GM21447 (cell line): ENCODE measurements around the gene E2F4.

Experiments used
- ATAC-seq: cut with Tn5 transposase; IDR thresholded peaks from one replicate; pipeline ENCODE4 v1.9.1; 2021; ENCODE audit not compliant: unreplicated experiment

Gene E2F4

DNA sequence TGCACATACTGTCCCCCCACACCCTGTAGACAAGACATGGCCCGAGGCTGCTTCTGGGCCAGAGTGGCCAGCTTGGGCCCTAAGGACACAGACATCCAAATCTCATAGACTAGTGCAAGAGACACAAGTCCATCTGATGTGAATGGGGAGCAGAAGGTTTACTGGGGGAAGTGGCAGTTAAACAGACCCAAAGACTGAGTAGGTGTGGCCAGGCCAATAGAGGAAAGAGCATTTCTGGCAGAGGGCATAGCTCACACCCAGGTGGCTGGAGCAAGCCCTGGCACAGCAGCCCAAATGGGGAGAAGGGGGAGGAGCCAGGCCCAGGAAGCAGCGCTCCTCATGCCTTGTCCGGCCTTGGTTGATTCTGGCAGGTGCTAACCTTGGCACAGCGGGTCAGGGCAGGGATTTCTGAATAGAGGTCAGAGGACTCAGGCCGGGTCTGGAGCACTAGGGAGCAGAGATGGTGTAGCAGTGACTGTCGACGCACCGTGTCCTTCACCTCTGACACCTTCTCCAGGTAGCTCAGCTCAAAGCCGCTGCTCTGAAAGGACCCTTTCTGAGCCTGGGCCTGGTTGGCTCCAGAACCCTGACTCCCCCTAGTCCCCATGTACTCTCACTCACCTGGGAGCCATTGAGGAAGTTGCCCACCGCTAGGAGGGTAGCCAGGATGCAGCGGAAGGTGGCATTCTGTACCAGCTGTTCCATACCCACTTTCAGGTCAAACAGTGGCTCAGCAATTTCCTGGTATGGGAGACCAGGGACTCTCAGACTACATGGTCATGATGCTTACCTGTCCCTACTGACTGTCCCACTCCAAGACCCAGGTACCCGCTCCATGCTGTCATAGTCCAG lies 39.1 kb downstream of the E2F4 start:
- no peak for ATAC-seq

DNA sequence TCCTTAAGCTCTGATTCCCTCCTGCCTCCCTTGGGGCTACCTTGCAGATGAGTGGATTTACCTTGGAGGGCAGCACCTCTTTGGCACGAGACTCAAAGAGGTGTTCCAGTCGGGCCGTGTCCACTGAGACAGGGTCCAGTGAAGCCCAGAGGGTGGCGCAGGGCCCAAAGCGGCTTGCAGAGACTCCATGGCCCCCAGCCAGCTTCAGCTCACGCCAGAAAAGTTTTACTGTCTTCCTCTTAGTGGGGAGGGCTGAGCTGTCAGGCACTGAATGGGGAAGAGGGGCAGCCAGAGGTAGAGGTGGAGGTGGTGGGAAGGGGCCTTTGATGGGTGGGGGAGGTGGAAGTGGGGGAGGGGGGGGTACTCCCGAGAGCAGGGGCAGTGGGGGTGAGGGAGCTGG lies 41.6 kb downstream of the E2F4 start:
- no peak for ATAC-seq

DNA sequence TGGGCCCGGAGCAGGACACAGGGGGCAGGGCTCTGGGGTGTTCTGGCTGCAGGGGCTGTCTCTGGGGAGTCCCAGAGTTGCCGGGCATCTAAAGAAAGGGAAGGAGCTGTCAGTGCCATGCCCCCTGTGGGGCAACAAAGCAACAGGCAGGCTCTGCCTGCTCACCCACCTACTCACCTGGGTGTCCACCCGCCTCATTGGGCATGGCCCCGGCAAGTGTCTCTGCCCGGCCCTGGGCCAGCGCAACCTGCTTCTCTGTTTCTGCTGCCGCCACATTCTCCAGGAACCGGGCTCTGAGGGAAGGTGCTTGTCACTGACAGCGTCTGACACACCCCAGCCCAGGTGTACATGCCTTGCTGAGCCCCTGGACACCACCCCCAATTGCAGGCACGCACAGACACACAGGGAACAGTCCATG lies 42.2 kb downstream of the E2F4 start:
- ATAC-seq: no peak

DNA sequence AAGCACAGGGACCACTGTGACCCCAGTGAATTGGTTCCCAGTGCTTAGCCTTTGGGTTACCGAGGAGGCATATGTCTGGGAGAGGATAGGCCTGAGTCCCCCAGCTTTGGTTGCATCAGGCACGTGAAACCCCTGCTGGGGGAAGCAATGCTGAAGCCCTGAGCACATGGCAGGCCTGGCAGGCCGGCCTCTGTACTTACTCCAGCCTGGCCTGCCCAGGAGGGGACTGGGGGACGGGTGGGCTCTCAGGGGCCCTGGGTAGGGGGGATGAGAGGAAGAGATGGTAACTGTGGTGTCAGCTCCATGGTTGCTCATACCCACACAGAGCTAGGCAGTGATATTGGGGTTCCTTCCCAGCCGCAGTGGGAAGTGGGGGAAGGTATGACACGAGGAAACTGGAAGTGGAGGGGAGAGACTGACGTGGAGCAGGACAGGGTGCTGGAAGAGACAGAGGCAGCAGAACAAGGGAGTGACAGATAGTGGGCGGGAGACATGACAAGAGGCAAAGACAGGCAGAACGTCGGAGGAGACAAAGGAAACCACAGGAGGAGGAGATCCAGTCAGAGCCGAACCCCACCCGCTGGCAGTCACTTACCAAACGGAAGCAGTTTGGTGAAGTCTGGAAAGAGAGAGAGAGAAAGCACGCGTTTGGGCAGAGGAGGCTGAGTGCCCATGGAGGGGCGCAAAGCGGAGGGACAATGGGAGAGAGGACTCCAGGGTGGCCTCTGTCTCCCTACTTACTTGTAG lies 44.0 kb downstream of the E2F4 start:
- no peak for ATAC-seq

DNA sequence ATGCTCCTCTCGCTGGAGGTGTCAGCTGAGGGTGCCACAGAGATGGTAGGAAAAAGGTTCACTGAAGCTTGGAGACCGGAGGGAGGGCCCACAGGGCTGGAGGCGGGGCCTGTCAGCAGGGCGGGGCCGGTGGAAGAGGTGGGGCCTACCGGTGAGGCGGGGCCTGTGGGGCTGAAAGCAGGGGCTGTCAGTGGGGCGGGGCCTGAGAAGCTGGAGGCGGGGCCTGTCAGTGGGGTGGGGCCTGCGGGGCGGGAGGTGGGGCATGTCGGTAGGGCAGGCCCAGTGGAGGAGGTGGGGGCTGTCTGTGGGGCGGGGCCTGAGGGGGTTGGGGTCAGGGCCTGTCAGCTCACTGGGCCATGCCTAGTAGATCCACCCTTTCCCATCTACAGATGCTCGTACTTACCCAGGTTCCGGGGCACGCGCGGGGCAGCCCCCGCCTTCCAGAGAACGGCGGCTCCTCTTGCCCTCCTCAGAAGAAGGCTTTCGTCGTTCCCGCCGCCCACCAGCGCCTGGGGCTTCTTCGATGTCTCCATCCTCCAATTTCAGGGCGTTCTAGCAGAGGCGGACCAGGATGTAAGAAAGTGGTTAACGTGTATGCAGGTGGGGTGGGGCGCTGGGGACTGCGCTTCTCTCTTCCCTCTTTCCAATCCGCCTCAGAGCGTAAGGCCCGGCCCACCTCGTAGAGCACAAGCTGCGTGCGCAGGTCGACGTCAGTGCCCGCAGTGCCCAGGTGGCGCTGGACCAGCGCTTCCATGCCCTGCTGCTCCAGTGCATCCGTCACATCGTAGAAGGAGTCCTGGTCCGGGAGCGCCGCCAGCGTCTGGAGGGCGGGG lies 44.8 kb downstream of the E2F4 start:
- no peak for ATAC-seq

DNA sequence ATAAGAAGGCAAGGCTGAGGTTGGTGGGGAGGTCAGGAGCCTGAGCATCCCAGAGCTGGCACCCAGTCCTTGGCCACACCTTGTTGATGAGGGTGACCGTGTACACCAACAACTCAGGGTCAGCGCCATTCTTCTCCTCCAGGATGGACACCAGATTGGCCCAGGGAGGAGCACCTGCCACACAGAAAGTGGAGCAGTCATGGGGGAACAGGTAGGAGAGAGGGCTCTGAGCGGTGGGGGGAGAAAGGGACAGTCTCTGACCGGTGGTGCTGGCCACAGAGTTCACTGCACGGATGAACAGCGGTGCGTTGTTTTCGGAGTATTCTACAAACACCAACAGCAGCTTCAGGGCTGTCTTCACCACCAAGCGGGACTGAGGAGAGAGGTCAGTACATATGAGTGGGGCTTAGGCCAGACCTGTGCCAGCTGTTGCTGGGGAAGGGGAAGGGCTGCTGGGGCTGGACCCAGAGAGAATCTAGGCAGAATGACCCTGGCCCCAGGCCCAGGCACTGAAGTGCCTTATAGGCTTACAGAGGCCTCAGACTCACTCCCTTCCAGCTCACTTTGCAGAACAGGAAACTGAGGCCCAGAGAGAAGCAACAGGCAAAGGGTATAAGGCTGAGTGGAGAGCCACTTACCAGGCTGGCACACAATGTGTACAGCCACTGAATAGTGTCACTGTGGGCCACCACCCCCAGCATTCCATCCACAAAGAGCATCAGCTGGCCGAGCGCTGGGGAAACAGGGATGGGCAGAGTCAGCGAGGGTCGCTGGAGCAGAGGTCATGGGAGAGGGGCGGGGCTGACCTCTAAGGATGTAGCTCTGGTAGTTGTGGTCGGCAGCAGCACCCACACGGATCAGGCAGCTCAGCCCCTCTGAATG lies 45.7 kb downstream of the E2F4 start:
- no peak for ATAC-seq

DNA sequence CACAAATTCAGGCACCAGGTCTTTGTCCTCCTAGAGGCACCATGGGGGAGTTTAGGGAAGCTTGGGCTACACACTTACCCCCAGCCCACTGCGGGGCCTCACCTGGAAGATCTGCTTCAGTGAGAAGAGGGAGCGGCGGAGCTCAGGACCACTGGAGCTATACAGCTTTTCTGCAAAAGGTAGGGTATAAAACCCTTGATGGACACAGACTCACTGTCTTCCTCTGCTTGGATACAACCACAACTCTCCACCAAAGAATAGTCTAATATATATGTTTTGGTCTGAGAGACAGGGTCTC lies 46.3 kb downstream of the E2F4 start:
- ATAC-seq: no peak

DNA sequence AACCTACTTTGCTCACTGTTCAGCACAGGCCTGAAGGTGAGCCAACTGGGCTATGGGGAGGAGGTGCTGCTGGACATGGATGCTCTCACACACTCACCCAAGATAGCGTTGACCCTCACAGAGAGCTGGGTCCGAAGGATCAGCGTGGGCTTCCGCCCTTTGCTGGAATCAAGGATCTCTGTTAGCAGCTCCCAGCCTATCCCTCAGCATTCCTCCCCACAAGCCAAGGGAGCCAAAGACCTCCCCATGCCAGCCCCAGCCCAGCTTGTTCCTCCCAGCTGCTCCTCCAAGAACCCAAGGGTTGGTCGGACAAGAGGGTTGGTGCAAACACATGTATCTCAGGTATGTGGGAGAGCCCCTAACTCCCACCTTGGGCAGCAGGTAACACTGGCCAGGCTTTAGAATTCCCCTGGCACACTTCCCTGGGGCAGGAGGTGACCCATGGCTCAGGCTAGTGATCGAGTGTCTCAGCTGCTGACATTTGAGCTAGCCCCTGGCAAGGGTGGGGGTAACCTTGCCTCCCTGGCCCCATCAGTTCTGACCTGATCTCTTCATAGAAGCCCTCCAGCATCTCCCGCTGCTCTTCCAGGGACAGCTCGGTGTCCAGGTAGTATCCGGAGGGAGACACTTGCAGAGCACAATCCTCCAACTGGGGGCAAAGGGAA lies 47.0 kb downstream of the E2F4 start:
- no peak for ATAC-seq

DNA sequence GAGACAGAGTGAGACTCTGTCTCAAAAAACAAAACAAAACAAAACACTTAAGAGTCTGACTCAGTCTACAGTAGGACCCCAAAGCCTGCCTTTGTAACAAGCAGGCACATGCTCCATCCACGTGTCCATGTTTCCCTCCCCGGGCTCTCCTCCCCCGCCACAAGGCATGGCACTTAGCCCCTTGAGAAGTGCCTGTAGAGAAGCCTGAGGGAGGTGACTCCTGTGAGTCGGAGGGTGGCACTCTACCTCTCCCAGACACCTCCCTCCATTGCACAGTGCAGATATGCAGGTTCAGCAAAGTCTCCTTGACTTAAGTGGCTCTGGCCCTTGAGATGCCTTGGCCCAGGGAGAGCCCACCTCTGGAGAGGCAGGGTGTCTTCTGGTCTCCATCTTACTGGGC lies 48.6 kb downstream of the E2F4 start:
- ATAC-seq: no peak

DNA sequence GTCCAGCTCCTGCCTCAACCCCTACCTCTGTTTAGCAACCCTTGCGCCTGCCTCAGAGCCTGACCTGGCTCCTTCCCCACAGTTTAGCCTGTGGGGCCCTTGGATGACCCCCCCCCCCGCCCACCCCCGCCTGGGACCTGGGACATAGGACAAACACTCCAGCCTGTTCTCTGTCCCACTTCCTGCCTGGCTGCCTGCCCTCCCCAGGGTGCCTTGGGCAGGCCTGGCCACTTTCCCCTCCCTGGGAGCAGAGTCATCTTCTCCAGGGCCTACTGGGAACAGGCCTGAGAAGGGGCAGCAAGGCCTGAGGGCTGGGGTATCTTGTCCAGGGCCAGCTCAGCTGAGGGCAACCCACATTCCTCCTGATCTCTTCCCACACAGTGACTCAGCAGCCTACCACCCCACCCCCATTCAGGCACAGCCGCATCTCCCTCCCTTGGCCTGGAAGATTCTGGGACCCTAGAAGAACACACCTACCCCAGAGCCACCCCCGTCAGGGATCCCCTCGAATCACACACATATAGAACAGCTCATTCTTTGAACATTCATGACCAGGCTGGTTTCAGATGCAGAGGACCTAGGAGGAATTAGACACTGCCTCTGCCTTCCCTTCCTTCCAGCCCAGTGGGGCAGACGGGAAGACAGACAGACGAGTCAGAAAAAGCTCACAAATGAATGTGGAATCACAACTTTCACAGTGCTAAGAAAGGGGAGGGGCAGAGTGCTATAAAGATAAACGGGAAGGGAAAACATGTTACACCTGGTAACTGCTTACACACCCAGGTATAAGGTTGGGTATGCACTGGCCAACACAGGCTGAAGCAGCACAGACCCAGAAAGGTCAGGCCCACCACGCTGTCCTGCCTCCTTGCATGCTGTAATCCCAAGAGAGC lies 49.3 kb downstream of the E2F4 start:
- ATAC-seq: no peak

DNA sequence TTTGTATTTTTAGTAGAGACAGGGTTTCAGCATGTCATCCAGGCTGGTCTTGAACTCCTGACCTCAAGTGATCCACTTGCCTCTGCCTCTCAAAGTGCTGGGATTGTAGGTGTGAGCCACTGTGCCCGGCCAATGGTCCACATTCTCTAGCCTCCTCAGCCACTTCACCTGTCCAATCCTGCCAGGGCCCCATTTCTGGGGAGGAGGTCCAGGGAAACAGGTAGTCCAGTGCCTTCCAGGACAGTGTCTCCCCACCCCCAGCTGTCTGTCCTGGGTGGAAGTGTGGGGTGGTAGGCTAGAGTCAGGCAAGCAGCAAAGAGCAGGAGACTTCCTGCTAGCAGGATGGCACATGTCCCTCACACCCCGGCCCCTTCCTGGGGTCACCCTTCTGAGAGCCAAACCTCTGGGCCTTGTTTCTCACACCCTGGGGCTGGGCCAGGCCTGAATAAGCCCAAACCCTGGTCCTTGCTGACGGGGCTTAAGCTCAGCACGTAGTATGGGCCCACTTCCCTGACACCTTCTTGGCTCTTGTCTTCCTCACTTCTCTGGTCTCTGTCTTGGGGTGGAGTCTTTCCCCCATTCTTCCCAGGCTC lies 50.3 kb downstream of the E2F4 start:
- ATAC-seq: no peak

DNA sequence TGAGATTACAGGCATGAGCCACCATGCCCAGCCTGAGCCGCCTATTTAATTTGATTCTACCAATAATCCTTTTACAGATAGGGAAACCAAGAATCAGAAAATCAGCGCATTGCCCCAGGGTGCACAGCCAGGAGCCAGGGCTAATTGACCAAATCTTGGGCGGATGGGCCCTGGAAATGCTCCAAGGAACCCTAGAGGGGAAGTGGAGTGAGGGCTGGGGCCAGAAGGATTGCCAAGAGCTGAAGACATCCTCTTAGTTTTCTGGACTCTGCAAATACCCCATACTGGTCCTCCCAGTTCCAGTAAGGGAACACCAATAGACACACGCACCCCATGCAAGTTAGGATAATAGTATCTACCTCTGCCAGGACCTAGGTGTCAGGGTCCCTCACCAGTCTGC lies 51.5 kb downstream of the E2F4 start:
- ATAC-seq: no peak

DNA sequence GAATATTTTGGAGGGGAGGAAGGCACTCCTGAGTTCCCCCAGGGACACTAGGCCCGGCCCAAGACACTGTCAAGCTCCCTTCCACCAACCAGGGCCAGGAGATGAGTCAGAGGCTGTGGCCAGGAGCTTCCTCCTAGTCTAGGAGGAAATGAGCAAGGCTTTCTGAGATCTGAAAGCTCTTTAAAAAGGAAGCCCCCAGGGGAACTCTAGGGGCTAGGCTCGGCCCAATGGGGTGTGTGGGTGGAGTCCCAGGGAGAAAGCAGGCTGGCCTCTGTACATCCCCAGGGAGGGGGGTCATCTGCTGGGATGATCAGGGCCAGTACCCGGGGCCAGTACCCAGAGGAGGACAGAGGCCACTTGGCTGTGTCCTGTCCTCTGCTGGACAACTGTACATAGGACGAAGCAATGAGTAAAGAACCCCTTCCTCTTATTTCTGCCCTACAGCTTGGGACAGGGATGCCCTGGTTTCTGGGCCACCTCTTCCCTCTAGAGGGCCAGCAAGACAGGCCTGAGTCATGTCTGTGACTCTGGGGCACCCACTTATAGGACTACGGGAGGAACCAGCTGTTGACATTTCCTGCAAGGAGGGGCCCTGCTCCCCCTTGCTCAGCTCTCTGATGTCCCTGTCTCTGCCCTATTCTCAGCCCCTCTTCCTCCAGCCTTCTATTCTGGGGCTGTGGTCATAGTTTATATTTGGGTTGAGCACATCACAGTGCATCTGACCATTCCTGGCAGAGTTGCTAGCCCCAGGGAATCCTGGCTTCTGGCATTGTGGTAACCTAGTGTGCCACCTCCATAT lies 52.6 kb downstream of the E2F4 start:
- peak; percentile 53 for ATAC-seq

DNA sequence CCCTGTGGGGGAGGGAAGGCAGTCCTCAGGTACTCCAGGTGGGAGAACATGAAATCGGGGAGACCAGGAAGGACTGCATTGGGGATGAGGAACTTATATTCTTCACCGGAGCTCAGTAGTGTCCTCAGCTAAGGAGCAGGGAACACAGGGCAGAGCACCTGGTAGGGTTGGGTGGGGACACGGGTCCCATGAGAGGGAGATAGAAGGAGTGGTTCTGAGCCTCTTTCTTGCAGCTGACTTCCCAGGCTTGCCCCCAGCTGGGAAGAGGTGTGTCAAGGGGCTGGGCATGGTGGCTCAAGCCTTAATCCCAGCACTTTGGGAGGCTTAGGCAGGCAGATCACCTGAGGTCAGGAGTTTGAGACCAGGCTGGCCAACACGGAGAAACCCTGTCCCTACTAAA lies 53.2 kb downstream of the E2F4 start:
- ATAC-seq: no peak

DNA sequence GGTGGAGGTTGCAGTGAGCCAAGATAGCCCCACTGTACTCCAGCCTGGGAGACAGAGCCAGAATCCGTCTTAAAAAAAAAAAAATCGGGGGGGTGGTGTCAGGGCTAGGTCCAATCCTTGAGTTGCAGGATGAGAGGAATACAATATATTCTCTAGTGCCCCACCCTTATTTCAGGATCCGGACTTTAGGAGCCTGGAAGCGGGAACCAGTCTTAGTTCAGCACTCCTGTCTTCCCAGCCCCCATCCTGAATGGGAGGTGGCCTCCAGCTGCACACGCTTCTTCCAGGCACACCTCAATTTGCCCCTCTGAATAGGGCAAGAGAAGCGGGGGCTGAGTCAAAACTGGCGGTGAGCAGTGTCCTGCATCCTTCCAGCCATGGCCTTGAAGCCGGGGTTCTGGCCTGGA lies 53.7 kb downstream of the E2F4 start:
- no peak for ATAC-seq

DNA sequence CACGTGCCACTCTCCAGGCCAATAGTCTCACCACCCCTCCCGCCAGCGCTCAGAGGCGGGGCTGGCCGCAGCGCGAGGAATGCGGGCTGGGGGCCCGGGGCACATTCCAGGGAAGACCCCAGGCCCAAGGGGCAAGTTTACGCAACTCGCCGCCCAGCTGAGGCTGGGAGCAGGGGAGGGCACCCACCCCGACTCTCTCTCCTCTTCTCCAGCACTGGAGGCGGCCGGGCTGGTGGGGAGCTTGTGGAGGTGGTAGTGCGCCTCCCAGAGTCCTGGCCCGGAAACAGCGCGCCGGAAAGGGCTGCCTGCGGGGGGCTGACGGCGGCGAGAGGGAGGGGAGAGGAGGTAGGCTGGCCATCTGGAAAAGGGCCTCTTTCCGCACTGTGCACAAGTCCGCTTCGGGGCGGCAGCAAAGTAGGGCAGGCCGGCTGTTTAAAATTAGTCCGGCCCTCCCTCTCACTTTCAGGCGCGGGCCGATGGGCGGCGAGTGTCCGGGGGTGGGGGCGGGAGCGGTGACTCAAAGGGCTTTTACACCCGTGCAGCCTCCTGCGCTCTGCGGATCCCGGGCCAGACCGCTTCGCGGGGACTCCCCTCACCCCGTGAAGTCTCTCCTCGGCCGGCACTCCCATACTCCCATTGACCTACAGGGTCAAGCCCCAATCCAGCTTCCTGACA lies 54.3 kb downstream of the E2F4 start:
- peak; percentile 19 for ATAC-seq

DNA sequence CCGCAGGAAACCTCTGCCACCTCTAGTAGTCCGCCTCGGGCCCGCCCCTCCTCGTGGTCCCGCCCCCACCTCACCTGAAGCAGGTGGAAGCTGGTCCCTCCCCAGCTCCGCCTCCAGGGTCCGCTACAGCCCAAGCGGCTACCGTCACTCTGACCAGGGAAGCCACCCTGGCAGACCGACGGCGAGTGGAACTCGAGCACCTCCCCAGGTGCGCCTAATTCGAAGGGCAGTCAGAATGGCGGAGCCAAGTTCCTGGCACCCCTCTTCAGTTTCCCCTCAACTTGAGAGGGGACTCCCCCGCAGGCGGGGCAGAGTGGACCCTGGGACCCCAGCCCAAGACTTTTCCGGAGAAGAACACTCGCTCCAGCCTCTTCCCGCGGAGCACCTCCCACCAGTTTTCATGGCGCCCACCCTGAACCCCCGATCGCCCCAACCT lies 54.8 kb downstream of the E2F4 start:
- peak; percentile 22 for ATAC-seq
